HepG2 (cell line): ENCODE data around the gene ALKBH5. TPM values are rescaled to one million over a fixed set of nuclear protein-coding genes. Genes with fewer than 3 reads are reported as not detected.

Experiments used
- ARHGAP35 ChIP-seq: sonication (generic); formaldehyde crosslinking; IDR thresholded peaks from 2 replicates; pipeline ENCODE4 v1.9.0; 2022; ENCODE audit warnings: mild to moderate bottlenecking, inconsistent platforms, moderate library complexity, missing genetic modification reagents, borderline replicate concordance
- HIVEP1 ChIP-seq: sonication (generic); formaldehyde crosslinking; IDR thresholded peaks from 2 replicates; pipeline ENCODE4 v1.4.0; 2020; ENCODE audit warnings: mild to moderate bottlenecking, missing genetic modification reagents
- KLF11 ChIP-seq: IDR thresholded peaks from 2 replicates; pipeline ENCODE4 v1.6.1; 2016; ENCODE audit warnings: missing compliant biosample characterization
- PHB2 ChIP-seq: fragments of 450-650 bp; IDR thresholded peaks from 2 replicates; pipeline ENCODE4 v1.6.1; 2018; ENCODE audit not compliant: partially characterized antibody
- SRSF4 ChIP-seq: fragments of 200-400 bp; formaldehyde crosslinking; IDR thresholded peaks from one replicate; pipeline ENCODE4 v1.6.1; 2018; ENCODE audit warnings: mild to moderate bottlenecking, low read depth, low read length, moderate library complexity; ENCODE audit not compliant: poor library complexity, severe bottlenecking
- ZBTB38 ChIP-seq: sonication (generic); formaldehyde crosslinking; IDR thresholded peaks from 2 replicates; pipeline ENCODE4 v1.5.1; 2020; ENCODE audit warnings: mild to moderate bottlenecking, missing genetic modification reagents
- ZMYM4 ChIP-seq: sonication (generic); formaldehyde crosslinking; IDR thresholded peaks from 2 replicates; pipeline ENCODE4 v1.8.1; 2023; ENCODE audit warnings: mild to moderate bottlenecking, missing genetic modification reagents
- ZNF260 ChIP-seq: sonication (generic); formaldehyde crosslinking; IDR thresholded peaks from 2 replicates; pipeline ENCODE4 v1.4.0; 2020; ENCODE audit warnings: missing genetic modification reagents, low read depth, mild to moderate bottlenecking, borderline replicate concordance
- ZNF317 ChIP-seq: sonication (generic); formaldehyde crosslinking; IDR thresholded peaks from 2 replicates; pipeline ENCODE4 v1.5.0; 2020; ENCODE audit warnings: mild to moderate bottlenecking, missing genetic modification reagents
- ZNF350 ChIP-seq: sonication (generic); formaldehyde crosslinking; IDR thresholded peaks from 2 replicates; pipeline ENCODE4 v1.4.0; 2020; ENCODE audit warnings: mild to moderate bottlenecking, low read depth, missing genetic modification reagents, borderline replicate concordance
- ZNF562 ChIP-seq: sonication (generic); formaldehyde crosslinking; IDR thresholded peaks from 2 replicates; pipeline ENCODE4 v1.8.0; 2022; ENCODE audit warnings: missing genetic modification reagents, borderline replicate concordance
- ZNF788 ChIP-seq: sonication (generic); formaldehyde crosslinking; IDR thresholded peaks from 2 replicates; pipeline ENCODE4 v1.5.0; 2020; ENCODE audit warnings: mild to moderate bottlenecking, missing genetic modification reagents, borderline replicate concordance
- polyA plus RNA-seq, 8 experiments: library from polyadenylated mRNA; depleted of rRNA in 3 of 8; stranded (reverse) in 7 of 8; unstranded in 1 of 8; fragments of >200 nt; fragmentation: Illumina TruSeq in 4 of 8; extraction: Trizol in 4 of 8; gene quantifications; 2 replicates each; pipeline versions ENCODE4 v1.2.1 to v1.2.3, GENCODE V29; 2011 to 2016; ENCODE audit warnings: low read depth in 4 of 8, missing spikeins in 1 of 8, mixed read lengths in 1 of 8; ENCODE audit not compliant: insufficient read depth in 1 of 8
- total RNA-seq, 5 experiments: library from RNA; depleted of rRNA; stranded (reverse); fragments of >200 nt; fragmentation: Illumina TruSeq; extraction: Trizol; gene quantifications; 2 replicates each; pipeline ENCODE4 v1.2.3, GENCODE V29; 2016; ENCODE audit warnings: low read depth in 1 of 5
- TF ChIP-seq, protein P1 (sequence below): IDR thresholded peaks from 2 replicates; pipeline ENCODE4 v1.6.1; 2016; ENCODE audit warnings: low read depth, missing genetic modification reagents, missing compliant biosample characterization
- TF ChIP-seq, protein P2 (sequence below): sonication (generic); formaldehyde crosslinking; IDR thresholded peaks from 2 replicates; pipeline ENCODE4 v1.4.0; 2020; ENCODE audit warnings: missing genetic modification reagents
- TF ChIP-seq, protein P3 (sequence below): sonication (generic); formaldehyde crosslinking; IDR thresholded peaks from 2 replicates; pipeline ENCODE4 v1.4.0; 2020; ENCODE audit warnings: missing genetic modification reagents, low read depth, mild to moderate bottlenecking, borderline replicate concordance
- TF ChIP-seq, protein P4 (sequence below): IDR thresholded peaks from 2 replicates; pipeline ENCODE4 v1.6.1; 2016; ENCODE audit warnings: missing compliant biosample characterization, missing genetic modification reagents, borderline replicate concordance
- TF ChIP-seq, protein P5 (sequence below): sonication (generic); formaldehyde crosslinking; IDR thresholded peaks from 2 replicates; pipeline ENCODE4 v1.5.0; 2020; ENCODE audit warnings: missing genetic modification reagents

ALKBH5 gene
- total and polyA plus RNA-seq, 2 of the 13 experiments (the other 11 are each of a cell fraction or from before 2014, with no cell fraction given) = 68.9 to 76.9 TPM

DNA sequence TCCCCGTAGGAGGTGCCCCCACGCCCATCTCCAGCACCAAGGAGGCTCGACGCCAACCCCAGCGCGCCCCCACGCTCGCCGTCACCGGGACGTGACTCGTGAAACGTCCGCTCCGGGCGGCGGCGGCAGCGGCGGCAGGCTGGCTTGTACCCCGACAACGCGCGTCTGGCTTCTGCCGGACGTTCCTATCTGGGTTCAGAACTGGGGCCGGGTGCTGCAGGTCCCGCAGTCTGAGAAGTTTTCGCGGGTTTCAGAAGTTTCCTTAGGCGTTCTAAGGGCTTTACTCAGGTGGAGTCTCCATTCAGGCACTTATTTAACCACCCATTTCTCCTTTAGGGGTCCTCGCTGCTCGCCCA is 672 bp upstream of the ALKBH5 start (continued):
- TF ChIP-seq, protein P1, sequence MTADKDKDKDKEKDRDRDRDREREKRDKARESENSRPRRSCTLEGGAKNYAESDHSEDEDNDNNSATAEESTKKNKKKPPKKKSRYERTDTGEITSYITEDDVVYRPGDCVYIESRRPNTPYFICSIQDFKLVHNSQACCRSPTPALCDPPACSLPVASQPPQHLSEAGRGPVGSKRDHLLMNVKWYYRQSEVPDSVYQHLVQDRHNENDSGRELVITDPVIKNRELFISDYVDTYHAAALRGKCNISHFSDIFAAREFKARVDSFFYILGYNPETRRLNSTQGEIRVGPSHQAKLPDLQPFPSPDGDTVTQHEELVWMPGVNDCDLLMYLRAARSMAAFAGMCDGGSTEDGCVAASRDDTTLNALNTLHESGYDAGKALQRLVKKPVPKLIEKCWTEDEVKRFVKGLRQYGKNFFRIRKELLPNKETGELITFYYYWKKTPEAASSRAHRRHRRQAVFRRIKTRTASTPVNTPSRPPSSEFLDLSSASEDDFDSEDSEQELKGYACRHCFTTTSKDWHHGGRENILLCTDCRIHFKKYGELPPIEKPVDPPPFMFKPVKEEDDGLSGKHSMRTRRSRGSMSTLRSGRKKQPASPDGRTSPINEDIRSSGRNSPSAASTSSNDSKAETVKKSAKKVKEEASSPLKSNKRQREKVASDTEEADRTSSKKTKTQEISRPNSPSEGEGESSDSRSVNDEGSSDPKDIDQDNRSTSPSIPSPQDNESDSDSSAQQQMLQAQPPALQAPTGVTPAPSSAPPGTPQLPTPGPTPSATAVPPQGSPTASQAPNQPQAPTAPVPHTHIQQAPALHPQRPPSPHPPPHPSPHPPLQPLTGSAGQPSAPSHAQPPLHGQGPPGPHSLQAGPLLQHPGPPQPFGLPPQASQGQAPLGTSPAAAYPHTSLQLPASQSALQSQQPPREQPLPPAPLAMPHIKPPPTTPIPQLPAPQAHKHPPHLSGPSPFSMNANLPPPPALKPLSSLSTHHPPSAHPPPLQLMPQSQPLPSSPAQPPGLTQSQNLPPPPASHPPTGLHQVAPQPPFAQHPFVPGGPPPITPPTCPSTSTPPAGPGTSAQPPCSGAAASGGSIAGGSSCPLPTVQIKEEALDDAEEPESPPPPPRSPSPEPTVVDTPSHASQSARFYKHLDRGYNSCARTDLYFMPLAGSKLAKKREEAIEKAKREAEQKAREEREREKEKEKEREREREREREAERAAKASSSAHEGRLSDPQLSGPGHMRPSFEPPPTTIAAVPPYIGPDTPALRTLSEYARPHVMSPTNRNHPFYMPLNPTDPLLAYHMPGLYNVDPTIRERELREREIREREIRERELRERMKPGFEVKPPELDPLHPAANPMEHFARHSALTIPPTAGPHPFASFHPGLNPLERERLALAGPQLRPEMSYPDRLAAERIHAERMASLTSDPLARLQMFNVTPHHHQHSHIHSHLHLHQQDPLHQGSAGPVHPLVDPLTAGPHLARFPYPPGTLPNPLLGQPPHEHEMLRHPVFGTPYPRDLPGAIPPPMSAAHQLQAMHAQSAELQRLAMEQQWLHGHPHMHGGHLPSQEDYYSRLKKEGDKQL (CRISPR knock-in tag) = no peak
- TF ChIP-seq ARHGAP35 (CRISPR knock-in tag) = no peak; the same call in 1 of the 2 replicates
- TF ChIP-seq ZNF317 (CRISPR knock-in tag) = peak; percentile 51
- TF ChIP-seq, protein P2, sequence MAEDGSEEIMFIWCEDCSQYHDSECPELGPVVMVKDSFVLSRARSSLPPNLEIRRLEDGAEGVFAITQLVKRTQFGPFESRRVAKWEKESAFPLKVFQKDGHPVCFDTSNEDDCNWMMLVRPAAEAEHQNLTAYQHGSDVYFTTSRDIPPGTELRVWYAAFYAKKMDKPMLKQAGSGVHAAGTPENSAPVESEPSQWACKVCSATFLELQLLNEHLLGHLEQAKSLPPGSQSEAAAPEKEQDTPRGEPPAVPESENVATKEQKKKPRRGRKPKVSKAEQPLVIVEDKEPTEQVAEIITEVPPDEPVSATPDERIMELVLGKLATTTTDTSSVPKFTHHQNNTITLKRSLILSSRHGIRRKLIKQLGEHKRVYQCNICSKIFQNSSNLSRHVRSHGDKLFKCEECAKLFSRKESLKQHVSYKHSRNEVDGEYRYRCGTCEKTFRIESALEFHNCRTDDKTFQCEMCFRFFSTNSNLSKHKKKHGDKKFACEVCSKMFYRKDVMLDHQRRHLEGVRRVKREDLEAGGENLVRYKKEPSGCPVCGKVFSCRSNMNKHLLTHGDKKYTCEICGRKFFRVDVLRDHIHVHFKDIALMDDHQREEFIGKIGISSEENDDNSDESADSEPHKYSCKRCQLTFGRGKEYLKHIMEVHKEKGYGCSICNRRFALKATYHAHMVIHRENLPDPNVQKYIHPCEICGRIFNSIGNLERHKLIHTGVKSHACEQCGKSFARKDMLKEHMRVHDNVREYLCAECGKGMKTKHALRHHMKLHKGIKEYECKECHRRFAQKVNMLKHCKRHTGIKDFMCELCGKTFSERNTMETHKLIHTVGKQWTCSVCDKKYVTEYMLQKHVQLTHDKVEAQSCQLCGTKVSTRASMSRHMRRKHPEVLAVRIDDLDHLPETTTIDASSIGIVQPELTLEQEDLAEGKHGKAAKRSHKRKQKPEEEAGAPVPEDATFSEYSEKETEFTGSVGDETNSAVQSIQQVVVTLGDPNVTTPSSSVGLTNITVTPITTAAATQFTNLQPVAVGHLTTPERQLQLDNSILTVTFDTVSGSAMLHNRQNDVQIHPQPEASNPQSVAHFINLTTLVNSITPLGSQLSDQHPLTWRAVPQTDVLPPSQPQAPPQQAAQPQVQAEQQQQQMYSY = no peak
- no peak for TF ChIP-seq SRSF4
- TF ChIP-seq HIVEP1 (CRISPR knock-in tag) = 0 out of 2 replicates have a peak, but pooled peaks have one; percentile 31
- TF ChIP-seq, protein P3, sequence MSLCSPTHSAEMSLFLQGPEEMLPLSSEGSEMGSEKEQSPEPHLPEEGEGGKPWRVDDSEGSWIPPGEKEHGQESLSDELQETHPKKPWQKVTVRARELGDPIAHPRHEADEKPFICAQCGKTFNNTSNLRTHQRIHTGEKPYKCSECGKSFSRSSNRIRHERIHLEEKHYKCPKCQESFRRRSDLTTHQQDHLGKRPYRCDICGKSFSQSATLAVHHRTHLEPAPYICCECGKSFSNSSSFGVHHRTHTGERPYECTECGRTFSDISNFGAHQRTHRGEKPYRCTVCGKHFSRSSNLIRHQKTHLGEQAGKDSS (CRISPR knock-in tag) = no peak
- TF ChIP-seq ZBTB38 (CRISPR knock-in tag) = no peak; the same call in 1 of the 2 replicates
- TF ChIP-seq ZNF260 (CRISPR knock-in tag) = no peak
- TF ChIP-seq, protein P4, sequence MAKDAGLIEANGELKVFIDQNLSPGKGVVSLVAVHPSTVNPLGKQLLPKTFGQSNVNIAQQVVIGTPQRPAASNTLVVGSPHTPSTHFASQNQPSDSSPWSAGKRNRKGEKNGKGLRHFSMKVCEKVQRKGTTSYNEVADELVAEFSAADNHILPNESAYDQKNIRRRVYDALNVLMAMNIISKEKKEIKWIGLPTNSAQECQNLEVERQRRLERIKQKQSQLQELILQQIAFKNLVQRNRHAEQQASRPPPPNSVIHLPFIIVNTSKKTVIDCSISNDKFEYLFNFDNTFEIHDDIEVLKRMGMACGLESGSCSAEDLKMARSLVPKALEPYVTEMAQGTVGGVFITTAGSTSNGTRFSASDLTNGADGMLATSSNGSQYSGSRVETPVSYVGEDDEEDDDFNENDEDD (CRISPR knock-in tag) = no peak; the same call in 1 of the 2 replicates
- TF ChIP-seq PHB2 = no peak
- no peak for TF ChIP-seq ZNF788 (CRISPR knock-in tag)
- TF ChIP-seq, protein P5, sequence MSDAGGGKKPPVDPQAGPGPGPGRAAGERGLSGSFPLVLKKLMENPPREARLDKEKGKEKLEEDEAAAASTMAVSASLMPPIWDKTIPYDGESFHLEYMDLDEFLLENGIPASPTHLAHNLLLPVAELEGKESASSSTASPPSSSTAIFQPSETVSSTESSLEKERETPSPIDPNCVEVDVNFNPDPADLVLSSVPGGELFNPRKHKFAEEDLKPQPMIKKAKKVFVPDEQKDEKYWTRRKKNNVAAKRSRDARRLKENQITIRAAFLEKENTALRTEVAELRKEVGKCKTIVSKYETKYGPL = no peak
- peak; percentile 66; the same call in 1 of the 2 replicates for TF ChIP-seq ZNF350 (CRISPR knock-in tag)
- TF ChIP-seq ZNF562 (CRISPR knock-in tag) = no peak
- TF ChIP-seq ZMYM4 = no peak
- TF ChIP-seq KLF11 (CRISPR knock-in tag) = no peak; the same call in 1 of the 2 replicates
